Uterus (tissue), 2 donors: Measurements from ENCODE around the gene HOXC5.

Experiments
- POLR2A ChIP-seq, 2 donors: fragments of 450-650 bp; IDR thresholded peaks; one replicate each; pipeline ENCODE4 v1.6.1; 2016; ENCODE audit warnings: antibody characterized with exemption in 2 of 2, mild to moderate bottlenecking in 1 of 2, moderate library complexity in 1 of 2
- TF ChIP-seq, protein P1 (sequence below), 4 experiments: fragments of 200-600 bp in 2 of 4; fragments of 450-650 bp in 2 of 4; sonication (generic) in 2 of 4; IDR thresholded peaks; one replicate each; pipeline ENCODE4 v1.5.1; 2016 to 2019; ENCODE audit warnings: antibody characterized with exemption in 4 of 4, mild to moderate bottlenecking in 2 of 4, moderate library complexity in 1 of 4

DNA sequence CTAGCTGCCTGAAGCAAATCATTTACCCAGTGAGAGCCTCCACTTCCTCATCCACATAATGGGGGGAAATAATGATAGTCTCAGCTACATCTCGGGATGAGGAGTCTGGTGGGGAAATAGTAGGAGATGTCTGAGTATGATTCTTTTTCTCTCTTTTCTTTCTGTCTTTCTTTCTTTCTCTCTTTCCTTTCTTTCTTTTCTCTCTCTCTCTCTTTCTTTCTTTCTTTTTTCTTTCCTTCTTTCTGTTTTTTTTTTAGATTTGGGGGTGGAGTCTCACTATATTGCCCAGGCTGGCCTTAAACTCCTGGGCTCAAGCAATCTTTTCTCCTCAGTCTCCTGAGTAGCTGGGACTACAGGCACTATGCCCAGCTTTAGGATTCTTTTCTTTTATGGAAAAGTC, 33.6 kb downstream of the HOXC5 start:
- TF ChIP-seq, protein P1, sequence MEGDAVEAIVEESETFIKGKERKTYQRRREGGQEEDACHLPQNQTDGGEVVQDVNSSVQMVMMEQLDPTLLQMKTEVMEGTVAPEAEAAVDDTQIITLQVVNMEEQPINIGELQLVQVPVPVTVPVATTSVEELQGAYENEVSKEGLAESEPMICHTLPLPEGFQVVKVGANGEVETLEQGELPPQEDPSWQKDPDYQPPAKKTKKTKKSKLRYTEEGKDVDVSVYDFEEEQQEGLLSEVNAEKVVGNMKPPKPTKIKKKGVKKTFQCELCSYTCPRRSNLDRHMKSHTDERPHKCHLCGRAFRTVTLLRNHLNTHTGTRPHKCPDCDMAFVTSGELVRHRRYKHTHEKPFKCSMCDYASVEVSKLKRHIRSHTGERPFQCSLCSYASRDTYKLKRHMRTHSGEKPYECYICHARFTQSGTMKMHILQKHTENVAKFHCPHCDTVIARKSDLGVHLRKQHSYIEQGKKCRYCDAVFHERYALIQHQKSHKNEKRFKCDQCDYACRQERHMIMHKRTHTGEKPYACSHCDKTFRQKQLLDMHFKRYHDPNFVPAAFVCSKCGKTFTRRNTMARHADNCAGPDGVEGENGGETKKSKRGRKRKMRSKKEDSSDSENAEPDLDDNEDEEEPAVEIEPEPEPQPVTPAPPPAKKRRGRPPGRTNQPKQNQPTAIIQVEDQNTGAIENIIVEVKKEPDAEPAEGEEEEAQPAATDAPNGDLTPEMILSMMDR (IDR thresholded peaks at IDR 0.05), result no peak
- no peak for TF ChIP-seq POLR2A (IDR thresholded peaks at IDR 0.05)
